ENCODE data around the gene SPART. TPM values are rescaled to one million over a fixed set of nuclear protein-coding genes. Genes with fewer than 3 reads are reported as not detected.
A peak's percentile ranks its signal among the peaks of the same experiment; 100 is the strongest.

SPART gene
- total RNA-seq, 1 experiment from 2014 or later: 83.1 TPM

- ChIA-PET CTCF (interaction anchor here (0.6 to 11.6 kb wide), 34 partner anchors 9 to 1083 kb away, joined by 3 to 278 read pairs (median 3); partner anchors contain the start of gene CCDC169), POLR2A (interaction anchor here (0.9 to 3.4 kb wide), 6 partner anchors 11 to 297 kb away, joined by 3 to 30 read pairs (median 6); no protein-coding TSS in a partner anchor)
- peak; percentile 61 for DNase-seq (ENCODE audit: unreplicated experiment)
- Mint-ChIP-seq H3K36me3 (ENCODE audit: insufficient read depth, unreplicated experiment) (peaks cover 5% of the 10 kb centered on the region), H3K4me3 (ENCODE audit: unreplicated experiment) (no peak overlapping the region), H3K9me3 (ENCODE audit: unreplicated experiment) (no peaks in the 10 kb centered on the region), H3K27ac (ENCODE audit: low read depth, unreplicated experiment) (no peak overlapping the region), H3K4me1 (ENCODE audit: insufficient read depth, unreplicated experiment) (no peaks in the 10 kb centered on the region), H3K27me3 (ENCODE audit: insufficient read depth, unreplicated experiment) (no peaks in the 10 kb centered on the region)
- no TSS peak for BruUV-seq (replicated peaks)
- intact Hi-C loops (cut with micrococcal nuclease): loop anchor here (1.0 to 10.0 kb wide), 3 partner anchors 83 to 297 kb away; no protein-coding TSS in a partner anchor
- peak; percentile 68 for TF ChIP-seq CTCF (IDR thresholded peaks at IDR 0.05; ENCODE audit: unreplicated experiment)
These were observed 70.8 kb downstream of the SPART start for GRCh38 chr13:36275190-36276002.

- Mint-ChIP-seq H3K27me3 (ENCODE audit: insufficient read depth, unreplicated experiment) (no peaks in the 10 kb centered on the region), H3K4me3 (ENCODE audit: unreplicated experiment) (no peak overlapping the region), H3K9me3 (ENCODE audit: unreplicated experiment) (no peaks in the 10 kb centered on the region), H3K4me1 (ENCODE audit: insufficient read depth, unreplicated experiment) (no peaks in the 10 kb centered on the region), H3K36me3 (ENCODE audit: insufficient read depth, unreplicated experiment) (peaks cover 5% of the 10 kb centered on the region), H3K27ac (ENCODE audit: low read depth, unreplicated experiment) (no peak overlapping the region)
- ChIA-PET POLR2A (interaction anchor here (0.7 to 1.7 kb wide), 4 partner anchors 285 to 787 kb away, joined by 3 to 8 read pairs (median 4); no protein-coding TSS in a partner anchor), CTCF (interaction anchor here (0.5 to 11.6 kb wide), 10 partner anchors 8 to 298 kb away, joined by 3 to 278 read pairs (median 6); no protein-coding TSS in a partner anchor)
- no TSS peak for BruUV-seq (replicated peaks)
- no peak for TF ChIP-seq CTCF (IDR thresholded peaks at IDR 0.05; ENCODE audit: unreplicated experiment)
- intact Hi-C loops (cut with micrococcal nuclease): loop anchor here (10.0 kb wide), 1 partner anchor 189 kb away; no protein-coding TSS in a partner anchor
- DNase-seq (ENCODE audit: unreplicated experiment): no peak
These were observed 72.8 kb downstream of the SPART start for GRCh38 chr13:36273431-36273830.

GRCh38 chr13:36261976-36262375 lies 84.2 kb downstream of the SPART start:
- POLR2A ChIA-PET: interaction anchor here (0.7 kb wide), 1 partner anchor 291 kb away, joined by 3 read pairs; no protein-coding TSS in a partner anchor
- no peak for TF ChIP-seq CTCF (IDR thresholded peaks at IDR 0.05; ENCODE audit: unreplicated experiment)
- H3K4me3 Mint-ChIP-seq (ENCODE audit: unreplicated experiment): no peak overlapping the region
- H3K27me3 Mint-ChIP-seq (ENCODE audit: insufficient read depth, unreplicated experiment): no peaks in the 10 kb centered on the region
- peak; percentile 3 for DNase-seq (ENCODE audit: unreplicated experiment)
- no peaks in the 10 kb centered on the region for H3K36me3 Mint-ChIP-seq (ENCODE audit: insufficient read depth, unreplicated experiment)
- no peaks in the 10 kb centered on the region for H3K9me3 Mint-ChIP-seq (ENCODE audit: unreplicated experiment)
- H3K4me1 Mint-ChIP-seq (ENCODE audit: insufficient read depth, unreplicated experiment): peaks cover 11% of the 10 kb centered on the region
- H3K27ac Mint-ChIP-seq (ENCODE audit: low read depth, unreplicated experiment): peak overlapping the region; percentile 61
- BruUV-seq (replicated peaks): no TSS peak
- intact Hi-C loops (cut with micrococcal nuclease): no loop called here
- CTCF ChIA-PET: interaction anchor here (2.0 to 3.6 kb wide), 3 partner anchors 13 to 284 kb away, joined by 10 to 15 read pairs (median 13); no protein-coding TSS in a partner anchor

- CTCF ChIA-PET: interaction anchor here (1.2 to 3.6 kb wide), 4 partner anchors 14 to 720 kb away, joined by 3 to 15 read pairs (median 7); no protein-coding TSS in a partner anchor
- BruUV-seq (replicated peaks): no TSS peak
- Mint-ChIP-seq H3K27me3 (ENCODE audit: insufficient read depth, unreplicated experiment) (no peaks in the 10 kb centered on the region), H3K36me3 (ENCODE audit: insufficient read depth, unreplicated experiment) (no peaks in the 10 kb centered on the region), H3K4me3 (ENCODE audit: unreplicated experiment) (no peak overlapping the region), H3K27ac (ENCODE audit: low read depth, unreplicated experiment) (no peak overlapping the region), H3K4me1 (ENCODE audit: insufficient read depth, unreplicated experiment) (peaks cover 11% of the 10 kb centered on the region), H3K9me3 (ENCODE audit: unreplicated experiment) (no peaks in the 10 kb centered on the region)
- DNase-seq (ENCODE audit: unreplicated experiment): no peak
- POLR2A ChIA-PET: interaction anchor here (0.6 kb wide), 1 partner anchor 182 kb away, joined by 3 read pairs; no protein-coding TSS in a partner anchor
- no peak for TF ChIP-seq CTCF (IDR thresholded peaks at IDR 0.05; ENCODE audit: unreplicated experiment)
- intact Hi-C loops (cut with micrococcal nuclease): no loop called here
These were observed 85.2 kb downstream of the SPART start for GRCh38 chr13:36261011-36261410.
